Activated CD4-positive, alpha-beta T cell treated with anti-CD3 and anti-CD28 coated beads for 36 hours (primary cell): Measurements from ENCODE around the gene KRT75. TPM values are rescaled to one million over a fixed set of nuclear protein-coding genes. Genes with fewer than 3 reads are reported as not detected.

Source experiments
- ATAC-seq: fragments of 200-7000 bp; cut with Tn5 transposase; one replicate; pipeline ENCODE4 v1.10.0; 2021; ENCODE audit warnings: mild to moderate bottlenecking, moderate library complexity
- CTCF ChIA-PET: fragments of 350-600 bp; sonication (Branson Sonifier 250); formaldehyde crosslinking; loops from one replicate; lab custom pipeline; 2021; ENCODE audit warnings: antibody characterized with exemption; lab: Charles Lee
- POLR2A ChIA-PET: fragments of 350-600 bp; sonication (Branson Sonifier 250); formaldehyde crosslinking; loops from one replicate; lab custom pipeline; 2021; ENCODE audit warnings: antibody characterized with exemption, inconsistent platforms; lab: Charles Lee
- DNase-seq: peaks from one replicate; pipeline ENCODE4 v3.0.0-alpha.2; 2020
- H3K27ac Mint-ChIP-seq: one replicate; pipeline ENCODE4 v1.8.0; 2021; ENCODE audit warnings: mixed read lengths
- H3K27me3 Mint-ChIP-seq: one replicate; pipeline ENCODE4 v1.8.0; 2021; ENCODE audit warnings: mixed read lengths
- H3K36me3 Mint-ChIP-seq: one replicate; pipeline ENCODE4 v1.8.0; 2021; ENCODE audit warnings: low read depth, mixed read lengths
- H3K4me1 Mint-ChIP-seq: one replicate; pipeline ENCODE4 v1.8.0; 2021; ENCODE audit warnings: mixed read lengths
- H3K4me3 Mint-ChIP-seq: one replicate; pipeline ENCODE4 v1.8.0; 2021; ENCODE audit warnings: mild to moderate bottlenecking, moderate library complexity, mixed read lengths
- H3K9me3 Mint-ChIP-seq: one replicate; pipeline ENCODE4 v1.8.0; 2021; ENCODE audit warnings: low read depth, mixed read lengths
- intact Hi-C, 2 experiments: fragments of 100-400 bp; cut with DNase I in 1 of 2; cut with micrococcal nuclease in 1 of 2; formaldehyde crosslinking; loops; one replicate each; pipeline versions ENCODE4 v1.14.2 to v1.15.1; 2022 to 2024; cut with DNase I, micrococcal nuclease
- total RNA-seq, 2 experiments: library from RNA; stranded (reverse); gene quantifications; one replicate each; pipeline ENCODE4 v1.2.3, GENCODE V29; 2021

The KRT75 gene
- total RNA-seq, result not detected

- POLR2A ChIA-PET, result no interaction called here
Measured at GRCh38 chr12:52434081-52434733, at the start of gene KRT75. Gene KRT75, minus strand, starts transcription at chr12:52434371. Its CDS starts 67 bp downstream, at chr12:52434304.

GRCh38 chr12:52480073-52480472, 45.9 kb upstream of the KRT75 start:
- POLR2A ChIA-PET, result no interaction called here
- Mint-ChIP-seq H3K27me3 (peaks cover 34% of the 10 kb centered on the region), H3K27ac (no peak overlapping the region), H3K9me3 (peaks cover 10% of the 10 kb centered on the region), H3K4me1 (no peaks in the 10 kb centered on the region), H3K4me3 (no peak overlapping the region), H3K36me3 (no peaks in the 10 kb centered on the region)
- ATAC-seq (no peak), DNase-seq (no peak)
- CTCF ChIA-PET, result no interaction called here
- intact Hi-C loops, result no loop called here

More at GRCh38 chr12:52434081-52434733, at the start of gene KRT75:
- DNase-seq (no peak), ATAC-seq (no peak)
- H3K4me3 Mint-ChIP-seq, result no peak within 1 kb of the TSS
- H3K27me3 Mint-ChIP-seq, result peaks cover 4% of the 10 kb centered on the region
- H3K27ac Mint-ChIP-seq, result no peak within 1 kb of the TSS
- CTCF ChIA-PET, result no interaction called here
- intact Hi-C loops, result no loop called here
- no peaks in the 10 kb centered on the region for H3K4me1 Mint-ChIP-seq
- no peaks in the 10 kb centered on the region for H3K36me3 Mint-ChIP-seq
- no peaks in the 10 kb centered on the region for H3K9me3 Mint-ChIP-seq

GRCh38 chr12:52477651-52478050, 43.5 kb upstream of the KRT75 start:
- CTCF ChIA-PET, result interaction anchor here (1.0 kb wide), 1 partner anchor 16 kb away, joined by 4 read pairs; the partner anchor contains the start of gene KRT6A

GRCh38 chr12:52474212-52474611, 40.0 kb upstream of the KRT75 start:
- CTCF ChIA-PET, result no interaction called here
- Mint-ChIP-seq H3K36me3 (no peaks in the 10 kb centered on the region), H3K9me3 (no peaks in the 10 kb centered on the region), H3K27ac (no peak overlapping the region), H3K4me3 (no peak overlapping the region), H3K27me3 (peaks cover 9% of the 10 kb centered on the region), H3K4me1 (no peaks in the 10 kb centered on the region)
- no peak for ATAC-seq
- intact Hi-C loops, result no loop called here
- POLR2A ChIA-PET, result no interaction called here
- no peak for DNase-seq

More at GRCh38 chr12:52477651-52478050, 43.5 kb upstream of the KRT75 start:
- Mint-ChIP-seq H3K27me3 (peaks cover 18% of the 10 kb centered on the region), H3K4me1 (no peaks in the 10 kb centered on the region), H3K27ac (no peak overlapping the region), H3K4me3 (no peak overlapping the region), H3K9me3 (peaks cover 2% of the 10 kb centered on the region), H3K36me3 (no peaks in the 10 kb centered on the region)
- DNase-seq (no peak), ATAC-seq (no peak)
- POLR2A ChIA-PET, result no interaction called here
- intact Hi-C loops, result no loop called here

GRCh38 chr12:52473768-52474167, 39.6 kb upstream of the KRT75 start, which contains the start of gene KRT6C:
Gene KRT6C, minus strand, starts transcription at chr12:52473805. Its CDS starts 68 bp downstream, at chr12:52473737.
- Mint-ChIP-seq H3K4me3 (no peak within 1 kb of the TSS), H3K27me3 (peaks cover 7% of the 10 kb centered on the region), H3K4me1 (no peaks in the 10 kb centered on the region), H3K36me3 (no peaks in the 10 kb centered on the region), H3K9me3 (no peaks in the 10 kb centered on the region), H3K27ac (no peak within 1 kb of the TSS)
- intact Hi-C loops, result no loop called here
- ChIA-PET POLR2A (no interaction called here), CTCF (interaction anchor here (0.7 kb wide), 1 partner anchor 195 kb away, joined by 3 read pairs; no protein-coding TSS in a partner anchor)
- DNase-seq (no peak), ATAC-seq (no peak)

- Mint-ChIP-seq H3K9me3 (no peaks in the 10 kb centered on the region), H3K4me3 (no peak overlapping the region), H3K4me1 (no peaks in the 10 kb centered on the region), H3K27ac (no peak overlapping the region), H3K36me3 (no peaks in the 10 kb centered on the region), H3K27me3 (peaks cover 9% of the 10 kb centered on the region)
- ATAC-seq (no peak), DNase-seq (no peak)
- POLR2A ChIA-PET, result interaction anchor here (0.6 kb wide), 1 partner anchor 913 kb away, joined by 3 read pairs; no protein-coding TSS in a partner anchor
- intact Hi-C loops, result no loop called here
- CTCF ChIA-PET, result no interaction called here
Measured at GRCh38 chr12:52469853-52470252, 35.7 kb upstream of the KRT75 start.

- H3K27ac Mint-ChIP-seq, result no peak overlapping the region
- H3K4me3 Mint-ChIP-seq, result no peak overlapping the region
- ATAC-seq (no peak), DNase-seq (no peak)
- H3K9me3 Mint-ChIP-seq, result no peaks in the 10 kb centered on the region
- peaks cover 12% of the 10 kb centered on the region for H3K27me3 Mint-ChIP-seq
- H3K4me1 Mint-ChIP-seq, result no peaks in the 10 kb centered on the region
- no peaks in the 10 kb centered on the region for H3K36me3 Mint-ChIP-seq
- intact Hi-C loops, result no loop called here
- ChIA-PET CTCF (interaction anchor here (0.5 to 0.7 kb wide), 2 partner anchors 91 to 155 kb away, joined by 3 read pairs; no protein-coding TSS in a partner anchor), POLR2A (no interaction called here)
Measured at GRCh38 chr12:52464897-52465296, 30.7 kb upstream of the KRT75 start.

- ATAC-seq (no peak), DNase-seq (no peak)
- H3K9me3 Mint-ChIP-seq, result no peaks in the 10 kb centered on the region
- H3K27ac Mint-ChIP-seq, result no peak overlapping the region
- H3K36me3 Mint-ChIP-seq, result no peaks in the 10 kb centered on the region
- H3K27me3 Mint-ChIP-seq, result peaks cover 14% of the 10 kb centered on the region
- ChIA-PET POLR2A (no interaction called here), CTCF (no interaction called here)
- H3K4me1 Mint-ChIP-seq, result no peaks in the 10 kb centered on the region
- intact Hi-C loops, result no loop called here
- H3K4me3 Mint-ChIP-seq, result no peak overlapping the region
Measured at GRCh38 chr12:52461693-52462092, 27.5 kb upstream of the KRT75 start.

- Mint-ChIP-seq H3K9me3 (no peaks in the 10 kb centered on the region), H3K4me1 (peaks cover 4% of the 10 kb centered on the region), H3K36me3 (no peaks in the 10 kb centered on the region), H3K27me3 (peaks cover 7% of the 10 kb centered on the region), H3K27ac (no peak overlapping the region), H3K4me3 (no peak overlapping the region)
- ChIA-PET CTCF (interaction anchor here (0.7 kb wide), 1 partner anchor 422 kb away, joined by 3 read pairs; no protein-coding TSS in a partner anchor), POLR2A (no interaction called here)
- ATAC-seq (no peak), DNase-seq (no peak)
- intact Hi-C loops, result no loop called here
Measured at GRCh38 chr12:52458861-52459260, 24.7 kb upstream of the KRT75 start.

GRCh38 chr12:52455821-52456220, 21.6 kb upstream of the KRT75 start:
- H3K9me3 Mint-ChIP-seq, result no peaks in the 10 kb centered on the region
- ChIA-PET POLR2A (no interaction called here), CTCF (interaction anchor here (0.5 to 0.7 kb wide), 2 partner anchors 362 to 431 kb away, joined by 3 read pairs; no protein-coding TSS in a partner anchor)
- no peak overlapping the region for H3K27ac Mint-ChIP-seq
- H3K4me3 Mint-ChIP-seq, result no peak overlapping the region
- H3K4me1 Mint-ChIP-seq, result peaks cover 4% of the 10 kb centered on the region
- peaks cover 4% of the 10 kb centered on the region for H3K27me3 Mint-ChIP-seq
- intact Hi-C loops, result loop anchor here in 1 of 2 experiments (1.0 kb wide), 1 partner anchor 10 kb away; no protein-coding TSS in a partner anchor
- ATAC-seq (no peak), DNase-seq (no peak)
- H3K36me3 Mint-ChIP-seq, result no peaks in the 10 kb centered on the region

GRCh38 chr12:52454411-52455201, 20.4 kb upstream of the KRT75 start:
- H3K4me1 Mint-ChIP-seq, result peaks cover 4% of the 10 kb centered on the region
- H3K27me3 Mint-ChIP-seq, result peaks cover 4% of the 10 kb centered on the region
- H3K9me3 Mint-ChIP-seq, result no peaks in the 10 kb centered on the region
- intact Hi-C loops, result no loop called here
- H3K36me3 Mint-ChIP-seq, result no peaks in the 10 kb centered on the region
- DNase-seq, result no peak
- no peak overlapping the region for H3K4me3 Mint-ChIP-seq
- POLR2A ChIA-PET, result no interaction called here
- CTCF ChIA-PET, result no interaction called here
- no peak overlapping the region for H3K27ac Mint-ChIP-seq
- ATAC-seq, result no peak
